ENCODE measurements around the gene ZNF548.

DNA sequence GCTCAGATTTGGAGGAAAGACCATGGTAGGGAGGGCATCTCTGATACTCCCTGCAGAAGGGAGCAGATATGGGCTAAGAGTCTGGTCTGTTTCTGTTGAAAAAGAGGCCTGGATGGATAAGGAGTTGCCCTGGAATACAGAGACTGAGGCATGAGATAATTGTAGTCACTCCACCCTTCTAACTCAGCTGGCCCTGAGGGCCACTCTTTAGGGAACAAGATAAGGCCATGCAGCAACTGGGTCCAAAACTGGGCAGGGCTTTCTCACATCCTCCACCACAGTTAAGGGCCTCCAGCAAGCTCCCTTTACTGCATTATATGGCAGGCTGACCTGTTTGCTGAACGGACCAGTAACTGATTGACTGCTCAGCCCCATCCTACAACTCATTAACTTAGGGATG, 46.8 kb downstream of the ZNF548 start:
- TF ChIP-seq POLR2AphosphoS5 (IDR thresholded peaks at IDR 0.05) (no peak), EP300 (IDR thresholded peaks at IDR 0.05) (no peak), POLR2A (IDR thresholded peaks at IDR 0.05) (no peak)
- TF ChIP-seq, protein P1, sequence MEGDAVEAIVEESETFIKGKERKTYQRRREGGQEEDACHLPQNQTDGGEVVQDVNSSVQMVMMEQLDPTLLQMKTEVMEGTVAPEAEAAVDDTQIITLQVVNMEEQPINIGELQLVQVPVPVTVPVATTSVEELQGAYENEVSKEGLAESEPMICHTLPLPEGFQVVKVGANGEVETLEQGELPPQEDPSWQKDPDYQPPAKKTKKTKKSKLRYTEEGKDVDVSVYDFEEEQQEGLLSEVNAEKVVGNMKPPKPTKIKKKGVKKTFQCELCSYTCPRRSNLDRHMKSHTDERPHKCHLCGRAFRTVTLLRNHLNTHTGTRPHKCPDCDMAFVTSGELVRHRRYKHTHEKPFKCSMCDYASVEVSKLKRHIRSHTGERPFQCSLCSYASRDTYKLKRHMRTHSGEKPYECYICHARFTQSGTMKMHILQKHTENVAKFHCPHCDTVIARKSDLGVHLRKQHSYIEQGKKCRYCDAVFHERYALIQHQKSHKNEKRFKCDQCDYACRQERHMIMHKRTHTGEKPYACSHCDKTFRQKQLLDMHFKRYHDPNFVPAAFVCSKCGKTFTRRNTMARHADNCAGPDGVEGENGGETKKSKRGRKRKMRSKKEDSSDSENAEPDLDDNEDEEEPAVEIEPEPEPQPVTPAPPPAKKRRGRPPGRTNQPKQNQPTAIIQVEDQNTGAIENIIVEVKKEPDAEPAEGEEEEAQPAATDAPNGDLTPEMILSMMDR (IDR thresholded peaks at IDR 0.05), result no peak
